WTC11 (cell line): ENCODE measurements around the gene NELL2. TPM values are rescaled to one million over a fixed set of nuclear protein-coding genes. Genes with fewer than 3 reads are reported as not detected.
A peak's percentile ranks its signal among the peaks of the same experiment; 100 is the strongest.

Experiments used
- ATAC-seq: fragments of 200-7000 bp; cut with Tn5 transposase; 2 replicates; pipeline ENCODE4 v1.10.0; 2021; ENCODE audit warnings: mild to moderate bottlenecking, moderate library complexity
- CTCF ChIA-PET: fragments of 300-600 bp; sonication (Branson Sonifier 250); formaldehyde crosslinking; loops from one replicate; lab custom pipeline; 2021; ENCODE audit warnings: antibody characterized with exemption; lab: Charles Lee
- POLR2A ChIA-PET: fragments of 350-600 bp; sonication (Branson Sonifier 250); formaldehyde crosslinking; loops from one replicate; lab custom pipeline; 2021; ENCODE audit warnings: antibody characterized with exemption; lab: Charles Lee
- DNase-seq: peaks from one replicate; pipeline ENCODE4 v3.0.0; 2021; ENCODE audit warnings: low spot score
- H3K27ac Mint-ChIP-seq: 2 replicates; pipeline ENCODE4 v1.8.0; 2021; ENCODE audit warnings: mixed read lengths
- H3K27me3 Mint-ChIP-seq: 2 replicates; pipeline ENCODE4 v1.8.0; 2021; ENCODE audit warnings: low read depth, mild to moderate bottlenecking, moderate library complexity, mixed read lengths
- H3K36me3 Mint-ChIP-seq: 2 replicates; pipeline ENCODE4 v1.8.0; 2021; ENCODE audit warnings: mixed read lengths
- H3K4me1 Mint-ChIP-seq: 2 replicates; pipeline ENCODE4 v1.8.0; 2022; ENCODE audit warnings: mixed read lengths
- H3K4me3 Mint-ChIP-seq: 2 replicates; pipeline ENCODE4 v1.8.0; 2021; ENCODE audit warnings: mild to moderate bottlenecking, moderate library complexity, mixed read lengths
- H3K9me3 Mint-ChIP-seq: 2 replicates; pipeline ENCODE4 v1.8.0; 2021; ENCODE audit warnings: mixed read lengths
- ATF1 ChIP-seq: sonication (generic); formaldehyde crosslinking; IDR thresholded peaks from 2 replicates; pipeline ENCODE4 v1.8.1; 2023; ENCODE audit warnings: mild to moderate bottlenecking, moderate library complexity, missing genetic modification reagents
- CREM ChIP-seq: sonication (generic); formaldehyde crosslinking; IDR thresholded peaks from 2 replicates; pipeline ENCODE4 v1.8.1; 2022; ENCODE audit warnings: mild to moderate bottlenecking, missing genetic modification reagents, moderate library complexity
- FOXK1 ChIP-seq: sonication (generic); formaldehyde crosslinking; IDR thresholded peaks from 2 replicates; pipeline ENCODE4 v1.8.0; 2022; ENCODE audit warnings: mild to moderate bottlenecking, moderate library complexity, missing genetic modification reagents
- FOXP1 ChIP-seq: sonication (generic); formaldehyde crosslinking; IDR thresholded peaks from 2 replicates; pipeline ENCODE4 v1.8.0; 2022; ENCODE audit warnings: missing genetic modification reagents, mild to moderate bottlenecking, moderate library complexity, borderline replicate concordance
- GRHL2 ChIP-seq: fragments of 250-450 bp; sonication (Bioruptor Pico); IDR thresholded peaks from 2 replicates; pipeline ENCODE4 v1.8.0; 2022; ENCODE audit warnings: mild to moderate bottlenecking, moderate library complexity; ENCODE audit not compliant: insufficient replicate concordance, severe bottlenecking
- IRF2 ChIP-seq: sonication (generic); formaldehyde crosslinking; IDR thresholded peaks from 2 replicates; pipeline ENCODE4 v1.8.0; 2022; ENCODE audit warnings: low read depth, missing genetic modification reagents, borderline replicate concordance
- NFYB ChIP-seq: sonication (generic); formaldehyde crosslinking; conservative IDR thresholded peaks from 2 replicates; pipeline ENCODE4 v1.8.0; 2022; ENCODE audit warnings: low read depth, missing genetic modification reagents
- NR3C1 ChIP-seq: sonication (generic); formaldehyde crosslinking; conservative IDR thresholded peaks from 2 replicates; pipeline ENCODE4 v1.8.1; 2023; ENCODE audit warnings: low read depth, mild to moderate bottlenecking, missing genetic modification reagents
- RELA ChIP-seq: sonication (generic); formaldehyde crosslinking; IDR thresholded peaks from 2 replicates; pipeline ENCODE4 v1.8.1; 2022; ENCODE audit warnings: missing genetic modification reagents, mild to moderate bottlenecking, borderline replicate concordance
- SMAD3 ChIP-seq: sonication (generic); formaldehyde crosslinking; IDR thresholded peaks from 2 replicates; pipeline ENCODE4 v1.8.0; 2022; ENCODE audit warnings: missing genetic modification reagents, mild to moderate bottlenecking, borderline replicate concordance
- TEAD1 ChIP-seq: sonication (generic); formaldehyde crosslinking; IDR thresholded peaks from 2 replicates; pipeline ENCODE4 v1.8.0; 2022; ENCODE audit warnings: mild to moderate bottlenecking, missing genetic modification reagents
- TP53 ChIP-seq: sonication (generic); formaldehyde crosslinking; IDR thresholded peaks from 2 replicates; pipeline ENCODE4 v1.8.1; 2023; ENCODE audit warnings: mild to moderate bottlenecking, missing genetic modification reagents
- ZBTB21 ChIP-seq: sonication (generic); formaldehyde crosslinking; IDR thresholded peaks from 2 replicates; pipeline ENCODE4 v1.8.1; 2023; ENCODE audit warnings: mild to moderate bottlenecking, missing genetic modification reagents, borderline replicate concordance
- ZNF121 ChIP-seq: sonication (generic); formaldehyde crosslinking; IDR thresholded peaks from 2 replicates; pipeline ENCODE4 v1.8.0; 2023; ENCODE audit warnings: missing genetic modification reagents
- ZNF138 ChIP-seq: sonication (generic); formaldehyde crosslinking; conservative IDR thresholded peaks from 2 replicates; pipeline ENCODE4 v1.8.1; 2022; ENCODE audit warnings: mild to moderate bottlenecking, moderate library complexity, missing genetic modification reagents
- ZNF219 ChIP-seq: sonication (generic); formaldehyde crosslinking; IDR thresholded peaks from 2 replicates; pipeline ENCODE4 v1.8.0; 2023; ENCODE audit warnings: missing genetic modification reagents, mild to moderate bottlenecking, borderline replicate concordance
- ZNF263 ChIP-seq: sonication (generic); formaldehyde crosslinking; IDR thresholded peaks from 2 replicates; pipeline ENCODE4 v1.8.1; 2022; ENCODE audit warnings: low read depth, mild to moderate bottlenecking, moderate library complexity, missing genetic modification reagents
- ZNF396 ChIP-seq: fragments of 250-450 bp; sonication (Bioruptor Pico); IDR thresholded peaks from 2 replicates; pipeline ENCODE4 v1.8.0; 2021; ENCODE audit warnings: mild to moderate bottlenecking, moderate library complexity, borderline replicate concordance
- ZNF423 ChIP-seq: fragments of 250-450 bp; sonication (Bioruptor Pico); IDR thresholded peaks from 2 replicates; pipeline ENCODE4 v2.1.2; 2022; ENCODE audit warnings: mild to moderate bottlenecking, moderate library complexity
- total RNA-seq: library from RNA; stranded (reverse); gene quantifications from 3 replicates; pipeline ENCODE4 v1.2.3, GENCODE V29; 2021
- TF ChIP-seq, protein P1 (sequence below): fragments of 250-450 bp; sonication (Bioruptor Pico); conservative IDR thresholded peaks from 2 replicates; pipeline ENCODE4 v1.9.0; 2021; ENCODE audit warnings: mild to moderate bottlenecking
- TF ChIP-seq, protein P2 (sequence below): sonication (generic); formaldehyde crosslinking; IDR thresholded peaks from 2 replicates; pipeline ENCODE4 v1.8.1; 2023; ENCODE audit warnings: mild to moderate bottlenecking, missing genetic modification reagents
- TF ChIP-seq, protein P3 (sequence below): sonication (generic); formaldehyde crosslinking; IDR thresholded peaks from 2 replicates; pipeline ENCODE4 v1.8.0; 2023; ENCODE audit warnings: missing genetic modification reagents
- TF ChIP-seq, protein P4 (sequence below): sonication (generic); formaldehyde crosslinking; IDR thresholded peaks from 2 replicates; pipeline ENCODE4 v1.8.0; 2023; ENCODE audit warnings: mild to moderate bottlenecking, missing genetic modification reagents
- TF ChIP-seq, protein P5 (sequence below): sonication (generic); formaldehyde crosslinking; IDR thresholded peaks from 2 replicates; pipeline ENCODE4 v1.8.1; 2022; ENCODE audit warnings: missing genetic modification reagents, borderline replicate concordance
- TF ChIP-seq, protein P6 (sequence below): fragments of 200-600 bp; IDR thresholded peaks from 2 replicates; pipeline ENCODE4 v1.8.0; 2022; ENCODE audit warnings: antibody characterized with exemption

Gene NELL2
- total RNA-seq, 1 experiment from 2014 or later: 37.4 TPM

DNA sequence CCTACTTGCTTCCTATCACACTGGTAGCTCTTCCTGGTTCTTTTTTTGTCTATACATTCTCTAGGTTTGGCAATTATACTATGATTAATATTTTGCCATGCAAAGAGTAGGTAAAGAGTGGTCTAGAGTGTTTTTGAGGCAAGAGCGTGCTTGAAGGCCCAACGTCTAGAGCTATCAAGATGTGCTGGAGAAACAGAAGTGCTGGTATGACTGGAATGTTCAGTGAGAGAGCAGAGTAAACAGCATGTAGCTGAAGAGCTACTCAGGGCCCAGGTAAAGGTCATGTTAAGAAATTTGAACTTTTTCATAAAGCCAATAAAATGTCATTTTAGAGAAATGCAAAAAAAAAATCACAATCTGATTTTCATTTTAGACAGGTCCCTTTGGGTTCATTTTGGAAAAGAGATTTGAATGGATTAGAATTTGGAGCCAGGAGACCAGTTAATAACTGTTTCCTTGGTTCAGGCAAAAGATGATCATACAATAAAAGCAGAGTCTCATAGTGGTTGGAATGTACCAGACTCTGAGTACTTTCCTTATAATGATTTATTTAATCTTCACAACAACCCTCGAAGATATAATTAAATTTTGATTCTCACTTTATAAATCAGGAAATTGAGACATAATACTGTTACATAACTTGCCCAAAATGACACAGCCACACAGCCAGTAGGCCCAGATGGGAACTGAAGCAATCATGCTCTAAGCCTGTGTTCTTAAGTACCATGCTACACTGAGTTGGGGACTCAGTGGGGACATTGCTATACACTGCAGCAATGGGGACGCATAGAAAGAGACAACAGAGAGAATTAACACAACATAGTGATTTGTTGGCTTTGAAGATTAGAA lies 350.1 kb downstream of the NELL2 start:
- Mint-ChIP-seq H3K27me3 (no peaks in the 10 kb centered on the region), H3K9me3 (no peaks in the 10 kb centered on the region), H3K4me3 (no peak overlapping the region), H3K36me3 (0 out of 2 replicates have a peak, but pooled peaks cover 3% of the 10 kb centered on the region), H3K27ac (peak overlapping the region; percentile 81; the same call in 1 of the 2 replicates), H3K4me1 (peaks cover 24% of the 10 kb centered on the region)
- CTCF ChIA-PET: interaction anchor here (1.0 to 1.3 kb wide), 2 partner anchors 29 to 207 kb away, joined by 3 read pairs; no protein-coding TSS in a partner anchor
- peak; percentile 91 for ATAC-seq
- TF ChIP-seq, protein P1, sequence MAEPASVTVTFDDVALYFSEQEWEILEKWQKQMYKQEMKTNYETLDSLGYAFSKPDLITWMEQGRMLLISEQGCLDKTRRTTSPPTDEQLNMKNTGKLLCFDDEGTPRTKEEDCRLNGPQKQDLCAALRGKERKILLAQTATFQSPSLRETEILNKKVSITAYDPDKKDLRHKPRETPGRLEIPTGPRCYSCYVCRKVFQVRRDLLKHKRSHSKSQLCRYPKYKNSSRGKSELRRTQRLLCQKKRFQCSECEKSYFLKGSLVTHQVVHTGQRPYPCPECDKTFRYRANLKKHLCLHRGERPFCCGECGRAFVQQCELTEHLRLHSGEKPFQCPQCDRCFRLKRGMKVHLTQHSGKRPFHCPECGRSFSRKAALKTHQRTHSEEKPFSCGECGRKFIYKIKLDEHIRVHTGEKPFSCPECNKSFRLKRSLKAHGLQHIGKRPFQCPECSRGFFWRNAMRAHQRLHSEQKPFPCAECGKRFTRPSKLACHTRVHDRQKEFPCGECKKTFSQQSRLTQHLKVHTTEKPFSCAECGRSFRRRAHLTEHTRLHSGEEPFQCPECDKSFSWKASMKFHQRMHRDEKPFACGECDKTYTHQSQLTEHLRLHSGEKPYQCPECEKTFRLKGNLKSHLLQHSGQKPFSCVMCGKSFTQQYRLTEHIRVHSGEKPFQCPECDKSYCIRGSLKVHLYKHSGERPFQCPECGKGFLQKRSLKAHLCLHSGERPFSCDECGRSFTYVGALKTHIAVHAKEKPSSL (CRISPR knock-in tag): no peak
- TF ChIP-seq ZNF423 (CRISPR knock-in tag): no peak
- TF ChIP-seq, protein P2, sequence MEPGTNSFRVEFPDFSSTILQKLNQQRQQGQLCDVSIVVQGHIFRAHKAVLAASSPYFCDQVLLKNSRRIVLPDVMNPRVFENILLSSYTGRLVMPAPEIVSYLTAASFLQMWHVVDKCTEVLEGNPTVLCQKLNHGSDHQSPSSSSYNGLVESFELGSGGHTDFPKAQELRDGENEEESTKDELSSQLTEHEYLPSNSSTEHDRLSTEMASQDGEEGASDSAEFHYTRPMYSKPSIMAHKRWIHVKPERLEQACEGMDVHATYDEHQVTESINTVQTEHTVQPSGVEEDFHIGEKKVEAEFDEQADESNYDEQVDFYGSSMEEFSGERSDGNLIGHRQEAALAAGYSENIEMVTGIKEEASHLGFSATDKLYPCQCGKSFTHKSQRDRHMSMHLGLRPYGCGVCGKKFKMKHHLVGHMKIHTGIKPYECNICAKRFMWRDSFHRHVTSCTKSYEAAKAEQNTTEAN (CRISPR knock-in tag): no peak
- TF ChIP-seq ZNF138: no peak
- no peak for TF ChIP-seq FOXP1
- no peak for TF ChIP-seq ZNF219 (CRISPR knock-in tag)
- TF ChIP-seq FOXK1: no peak
- no peak for TF ChIP-seq ZBTB21 (CRISPR knock-in tag)
- TF ChIP-seq ZNF263 (CRISPR knock-in tag): no peak
- no peak for TF ChIP-seq IRF2 (CRISPR knock-in tag)
- TF ChIP-seq, protein P3, sequence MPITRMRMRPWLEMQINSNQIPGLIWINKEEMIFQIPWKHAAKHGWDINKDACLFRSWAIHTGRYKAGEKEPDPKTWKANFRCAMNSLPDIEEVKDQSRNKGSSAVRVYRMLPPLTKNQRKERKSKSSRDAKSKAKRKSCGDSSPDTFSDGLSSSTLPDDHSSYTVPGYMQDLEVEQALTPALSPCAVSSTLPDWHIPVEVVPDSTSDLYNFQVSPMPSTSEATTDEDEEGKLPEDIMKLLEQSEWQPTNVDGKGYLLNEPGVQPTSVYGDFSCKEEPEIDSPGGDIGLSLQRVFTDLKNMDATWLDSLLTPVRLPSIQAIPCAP: no peak
- no peak for TF ChIP-seq RELA (CRISPR knock-in tag)
- TF ChIP-seq TEAD1 (CRISPR knock-in tag): no peak
- TF ChIP-seq NR3C1 (CRISPR knock-in tag): no peak
- TF ChIP-seq, protein P4, sequence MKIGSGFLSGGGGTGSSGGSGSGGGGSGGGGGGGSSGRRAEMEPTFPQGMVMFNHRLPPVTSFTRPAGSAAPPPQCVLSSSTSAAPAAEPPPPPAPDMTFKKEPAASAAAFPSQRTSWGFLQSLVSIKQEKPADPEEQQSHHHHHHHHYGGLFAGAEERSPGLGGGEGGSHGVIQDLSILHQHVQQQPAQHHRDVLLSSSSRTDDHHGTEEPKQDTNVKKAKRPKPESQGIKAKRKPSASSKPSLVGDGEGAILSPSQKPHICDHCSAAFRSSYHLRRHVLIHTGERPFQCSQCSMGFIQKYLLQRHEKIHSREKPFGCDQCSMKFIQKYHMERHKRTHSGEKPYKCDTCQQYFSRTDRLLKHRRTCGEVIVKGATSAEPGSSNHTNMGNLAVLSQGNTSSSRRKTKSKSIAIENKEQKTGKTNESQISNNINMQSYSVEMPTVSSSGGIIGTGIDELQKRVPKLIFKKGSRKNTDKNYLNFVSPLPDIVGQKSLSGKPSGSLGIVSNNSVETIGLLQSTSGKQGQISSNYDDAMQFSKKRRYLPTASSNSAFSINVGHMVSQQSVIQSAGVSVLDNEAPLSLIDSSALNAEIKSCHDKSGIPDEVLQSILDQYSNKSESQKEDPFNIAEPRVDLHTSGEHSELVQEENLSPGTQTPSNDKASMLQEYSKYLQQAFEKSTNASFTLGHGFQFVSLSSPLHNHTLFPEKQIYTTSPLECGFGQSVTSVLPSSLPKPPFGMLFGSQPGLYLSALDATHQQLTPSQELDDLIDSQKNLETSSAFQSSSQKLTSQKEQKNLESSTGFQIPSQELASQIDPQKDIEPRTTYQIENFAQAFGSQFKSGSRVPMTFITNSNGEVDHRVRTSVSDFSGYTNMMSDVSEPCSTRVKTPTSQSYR (CRISPR knock-in tag): no peak
- POLR2A ChIA-PET: no interaction called here
- no peak for DNase-seq

DNA sequence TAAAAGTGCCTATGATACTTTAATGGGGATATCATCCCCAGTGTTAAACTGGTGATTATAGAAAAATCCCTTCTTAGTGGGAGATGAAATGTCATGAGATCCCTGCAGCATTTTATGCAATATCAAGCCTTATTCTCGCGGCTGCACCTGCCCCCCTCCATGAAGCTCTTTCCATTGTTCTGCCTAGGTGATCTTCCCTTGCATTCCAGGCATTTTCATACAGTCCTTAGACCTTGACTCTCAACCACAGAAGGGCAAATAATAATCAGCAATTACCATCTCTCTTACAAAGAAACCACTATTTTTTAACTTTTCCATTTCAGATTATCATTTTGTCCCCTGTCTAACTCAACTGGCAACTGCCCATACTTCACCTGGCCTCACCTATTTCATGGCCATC lies 352.3 kb downstream of the NELL2 start:
- H3K36me3 Mint-ChIP-seq: 0 out of 2 replicates have a peak, but pooled peaks cover 3% of the 10 kb centered on the region
- H3K27ac Mint-ChIP-seq: peak overlapping the region; percentile 5; the same call in 1 of the 2 replicates
- CTCF ChIA-PET: no interaction called here
- TF ChIP-seq NFYB (CRISPR knock-in tag) (no peak), GRHL2 (CRISPR knock-in tag) (no peak), SMAD3 (CRISPR knock-in tag) (no peak), ZNF396 (CRISPR knock-in tag) (no peak), CREM (no peak), TP53 (CRISPR knock-in tag) (no peak), ATF1 (CRISPR knock-in tag) (no peak), ZNF121 (CRISPR knock-in tag) (no peak), IRF2 (CRISPR knock-in tag) (no peak)
- TF ChIP-seq, protein P5, sequence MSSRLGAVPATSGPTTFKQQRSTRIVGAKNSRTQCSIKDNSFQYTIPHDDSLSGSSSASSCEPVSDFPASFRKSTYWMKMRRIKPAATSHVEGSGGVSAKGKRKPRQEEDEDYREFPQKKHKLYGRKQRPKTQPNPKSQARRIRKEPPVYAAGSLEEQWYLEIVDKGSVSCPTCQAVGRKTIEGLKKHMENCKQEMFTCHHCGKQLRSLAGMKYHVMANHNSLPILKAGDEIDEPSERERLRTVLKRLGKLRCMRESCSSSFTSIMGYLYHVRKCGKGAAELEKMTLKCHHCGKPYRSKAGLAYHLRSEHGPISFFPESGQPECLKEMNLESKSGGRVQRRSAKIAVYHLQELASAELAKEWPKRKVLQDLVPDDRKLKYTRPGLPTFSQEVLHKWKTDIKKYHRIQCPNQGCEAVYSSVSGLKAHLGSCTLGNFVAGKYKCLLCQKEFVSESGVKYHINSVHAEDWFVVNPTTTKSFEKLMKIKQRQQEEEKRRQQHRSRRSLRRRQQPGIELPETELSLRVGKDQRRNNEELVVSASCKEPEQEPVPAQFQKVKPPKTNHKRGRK (CRISPR knock-in tag): no peak
- TF ChIP-seq, protein P6, sequence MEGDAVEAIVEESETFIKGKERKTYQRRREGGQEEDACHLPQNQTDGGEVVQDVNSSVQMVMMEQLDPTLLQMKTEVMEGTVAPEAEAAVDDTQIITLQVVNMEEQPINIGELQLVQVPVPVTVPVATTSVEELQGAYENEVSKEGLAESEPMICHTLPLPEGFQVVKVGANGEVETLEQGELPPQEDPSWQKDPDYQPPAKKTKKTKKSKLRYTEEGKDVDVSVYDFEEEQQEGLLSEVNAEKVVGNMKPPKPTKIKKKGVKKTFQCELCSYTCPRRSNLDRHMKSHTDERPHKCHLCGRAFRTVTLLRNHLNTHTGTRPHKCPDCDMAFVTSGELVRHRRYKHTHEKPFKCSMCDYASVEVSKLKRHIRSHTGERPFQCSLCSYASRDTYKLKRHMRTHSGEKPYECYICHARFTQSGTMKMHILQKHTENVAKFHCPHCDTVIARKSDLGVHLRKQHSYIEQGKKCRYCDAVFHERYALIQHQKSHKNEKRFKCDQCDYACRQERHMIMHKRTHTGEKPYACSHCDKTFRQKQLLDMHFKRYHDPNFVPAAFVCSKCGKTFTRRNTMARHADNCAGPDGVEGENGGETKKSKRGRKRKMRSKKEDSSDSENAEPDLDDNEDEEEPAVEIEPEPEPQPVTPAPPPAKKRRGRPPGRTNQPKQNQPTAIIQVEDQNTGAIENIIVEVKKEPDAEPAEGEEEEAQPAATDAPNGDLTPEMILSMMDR: no peak

More for the DNA sequence above, 352.3 kb downstream of the NELL2 start:
- H3K4me1 Mint-ChIP-seq: peaks cover 32% of the 10 kb centered on the region
- H3K27me3 Mint-ChIP-seq: no peaks in the 10 kb centered on the region
- no peaks in the 10 kb centered on the region for H3K9me3 Mint-ChIP-seq
- ATAC-seq (no peak), DNase-seq (no peak)
- POLR2A ChIA-PET: no interaction called here
- no peak overlapping the region for H3K4me3 Mint-ChIP-seq
